GM12864 (cell line): Measurements from ENCODE around the gene GRAMD1A.
"Not testable (repeated sequence)": the region's sequence is repeated elsewhere in the genome, so short reads cannot be mapped to it uniquely, and the experiment has no call there.

Experiments used
- DNase-seq: peaks from one replicate; pipeline ENCODE4 v3.0.0-alpha.2; 2011; ENCODE audit warnings: low read depth
- H3K4me3 ChIP-seq: 2 replicates; pipeline ENCODE4 v1.5.1; 2011; ENCODE audit warnings: mild to moderate bottlenecking, low read depth, low read length, control low read depth
- CTCF ChIP-seq: IDR thresholded peaks from 2 replicates; pipeline ENCODE4 v1.5.1; 2011; ENCODE audit warnings: low read depth, mild to moderate bottlenecking, moderate library complexity, low read length, control low read depth, inconsistent platforms; ENCODE audit errors: missing control alignments

The GRAMD1A gene

GRCh38 chr19:35048911-35049411 is 48.8 kb downstream of the GRAMD1A start:
- no peak for DNase-seq

GRCh38 chr19:35049456-35049855 is 49.3 kb downstream of the GRAMD1A start:
- no peak overlapping the region for H3K4me3 ChIP-seq
- no peak for DNase-seq
- TF ChIP-seq CTCF = no peak

More at GRCh38 chr19:35048911-35049411, 48.8 kb downstream of the GRAMD1A start:
- no peak for TF ChIP-seq CTCF
- H3K4me3 ChIP-seq = no peak overlapping the region

- not testable (repeated sequence) for DNase-seq, H3K4me3 ChIP-seq
Observed at GRCh38 chr19:35050662-35051061, 50.5 kb downstream of the GRAMD1A start.

GRCh38 chr19:35051268-35051667 is 51.1 kb downstream of the GRAMD1A start:
- DNase-seq, H3K4me3 ChIP-seq: not testable (repeated sequence)

GRCh38 chr19:35051796-35052195 is 51.7 kb downstream of the GRAMD1A start:
- DNase-seq = no peak
- no peak overlapping the region for H3K4me3 ChIP-seq
- no peak for TF ChIP-seq CTCF

- no peak for TF ChIP-seq CTCF
- H3K4me3 ChIP-seq = no peak overlapping the region
- DNase-seq = no peak
Observed at GRCh38 chr19:35052599-35053190, 52.6 kb downstream of the GRAMD1A start.

GRCh38 chr19:35053667-35054293 is 53.7 kb downstream of the GRAMD1A start:
- H3K4me3 ChIP-seq = no peak overlapping the region
- TF ChIP-seq CTCF = no peak
- DNase-seq = no peak

- DNase-seq = no peak
- TF ChIP-seq CTCF = no peak
- H3K4me3 ChIP-seq = no peak overlapping the region
Observed at GRCh38 chr19:35054626-35055025, 54.5 kb downstream of the GRAMD1A start.
